HCT116 (cell line): ENCODE measurements around the gene RANBP17. TPM values are rescaled to one million over a fixed set of nuclear protein-coding genes. Genes with fewer than 3 reads are reported as not detected.

Source experiments
- ATAC-seq: fragments of 200-7000 bp; cut with Tn5 transposase; 2 replicates; pipeline ENCODE4 v1.9.1; 2020; ENCODE audit warnings: mild to moderate bottlenecking, moderate library complexity
- BruUV-seq: library from RNA; stranded (reverse); fragments of 400-500 nt; replicated peaks from 2 replicates; lab custom pipeline; 2021; lab: Mats Ljungman, UMichigan
- CTCF ChIA-PET: fragments of 300-600 bp; sonication (Branson Sonifier 250); formaldehyde crosslinking; loops from one replicate; lab custom pipeline; 2021; ENCODE audit warnings: antibody characterized with exemption; lab: Charles Lee
- POLR2A ChIA-PET: fragments of 300-600, 350-600 bp; sonication (Branson Sonifier 250); formaldehyde crosslinking; loops from one replicate; lab custom pipeline; 2021; ENCODE audit warnings: antibody characterized with exemption; lab: Charles Lee
- RAD21 ChIA-PET, 2 experiments: fragments of 300-600 bp; sonication (Branson Sonifier 250); formaldehyde crosslinking; loops; one replicate each; lab custom pipeline; 2023; ENCODE audit warnings: low total read pairs in 2 of 2; ENCODE audit not compliant: uncharacterized antibody in 2 of 2, unreplicated experiment in 2 of 2, low non-redundant PET in 1 of 2; lab: Charles Lee
- DNase-seq: peaks from one replicate; pipeline ENCODE4 v3.0.0-alpha.2; 2010; ENCODE audit warnings: low read depth, low spot score
- H2AFZ ChIP-seq: fragments of 200-600 bp; shearing (Covaris generic), sonication (generic); 2 replicates; pipeline ENCODE4 v1.6.1; 2017; ENCODE audit warnings: low read depth, mixed run types, mixed read lengths, antibody characterized with exemption, low read length; ENCODE audit not compliant: poor library complexity, severe bottlenecking
- H3K27ac ChIP-seq: 2 replicates; pipeline ENCODE4 v1.5.1; 2012; ENCODE audit warnings: low read depth, low read length
- H3K27me3 ChIP-seq: fragments of 200-600 bp; sonication (generic); 2 replicates; pipeline ENCODE4 v1.6.1; 2016; ENCODE audit warnings: mixed run types, low read length, mixed read lengths; ENCODE audit not compliant: insufficient read depth
- H3K36me3 ChIP-seq, 2 experiments: fragments of 200-500 bp in 1 of 2; fragments of 200-600 bp in 1 of 2; sonication (Bioruptor generic) in 1 of 2; sonication (generic) in 1 of 2; 2 replicates each; pipeline versions ENCODE4 v1.5.1 to v1.6.1; 2014 to 2016; ENCODE audit warnings: low read length in 2 of 2, inconsistent platforms in 1 of 2, mixed read lengths in 1 of 2, mixed run types in 1 of 2; ENCODE audit not compliant: insufficient read depth in 2 of 2, control insufficient read depth in 1 of 2
- H3K4me1 ChIP-seq, 2 experiments: fragments of 200-600 bp in 1 of 2; sonication (generic) in 1 of 2; 2 replicates each; pipeline versions ENCODE4 v1.5.1 to v1.6.1; 2012 to 2017; ENCODE audit warnings: low read length in 2 of 2, inconsistent platforms in 1 of 2, mild to moderate bottlenecking in 1 of 2, mixed read lengths in 1 of 2, mixed run types in 1 of 2, moderate library complexity in 1 of 2; ENCODE audit not compliant: insufficient read depth in 2 of 2, control insufficient read depth in 1 of 2
- H3K4me2 ChIP-seq: fragments of 200-600 bp; sonication (generic); 2 replicates; pipeline ENCODE4 v1.6.1; 2017; ENCODE audit warnings: mixed run types, low read length, mixed read lengths
- H3K4me3 ChIP-seq, 2 experiments: fragments of 200-600 bp in 1 of 2; sonication (generic) in 1 of 2; replicated peaks in 1 of 2; 2 replicates each; pipeline ENCODE4 v1.5.1; 2011 to 2016; ENCODE audit warnings: low read length in 2 of 2, control low read depth in 1 of 2, low read depth in 1 of 2, mild to moderate bottlenecking in 1 of 2, mixed read lengths in 1 of 2, mixed run types in 1 of 2
- H3K79me2 ChIP-seq: fragments of 200-600 bp; sonication (generic); 2 replicates; pipeline ENCODE4 v1.6.1; 2017; ENCODE audit warnings: mild to moderate bottlenecking, mixed run types, low read length, moderate library complexity, mixed read lengths; ENCODE audit not compliant: insufficient read depth
- H3K9ac ChIP-seq: fragments of 200-600 bp; sonication (generic); 2 replicates; pipeline ENCODE4 v1.6.1; 2016; ENCODE audit warnings: low read length, mixed read lengths
- H3K9me2 ChIP-seq: fragments of 200-600 bp; sonication (generic), shearing (Covaris generic); 2 replicates; pipeline ENCODE4 v1.6.1; 2017; ENCODE audit warnings: mixed run types, mild to moderate bottlenecking, moderate library complexity; ENCODE audit not compliant: insufficient read depth
- H3K9me3 ChIP-seq, 2 experiments: fragments of 200-500 bp in 1 of 2; fragments of 200-600 bp in 1 of 2; sonication (Bioruptor generic) in 1 of 2; sonication (generic) in 1 of 2; 2 replicates each; pipeline ENCODE4 v1.6.1; 2014 to 2017; ENCODE audit warnings: low read length in 2 of 2, mixed read lengths in 2 of 2, inconsistent platforms in 1 of 2, low read depth in 1 of 2, mild to moderate bottlenecking in 1 of 2, mixed run types in 1 of 2, moderate library complexity in 1 of 2; ENCODE audit not compliant: control insufficient read depth in 1 of 2, insufficient read depth in 1 of 2
- H4K20me1 ChIP-seq: fragments of 200-600 bp; sonication (generic), shearing (Covaris generic); 2 replicates; pipeline ENCODE4 v1.6.1; 2017; ENCODE audit warnings: mixed run types, mild to moderate bottlenecking, moderate library complexity; ENCODE audit not compliant: insufficient read depth
- EGR1 ChIP-seq: IDR thresholded peaks from 2 replicates; pipeline ENCODE4 v1.6.1; 2012; ENCODE audit warnings: low read depth
- ELF1 ChIP-seq: IDR thresholded peaks from 2 replicates; pipeline ENCODE4 v1.6.1; 2012; ENCODE audit warnings: low read depth, borderline replicate concordance
- POLR2A ChIP-seq: IDR thresholded peaks from 2 replicates; pipeline ENCODE4 v1.7.0; 2011; ENCODE audit warnings: borderline replicate concordance; ENCODE audit not compliant: insufficient read depth, insufficient read length; ENCODE audit errors: extremely low read depth
- SIN3A ChIP-seq: IDR thresholded peaks from 2 replicates; pipeline ENCODE4 v1.6.1; 2012; ENCODE audit warnings: low read depth
- ZNF274 ChIP-seq: fragments of 200-500 bp; sonication (Bioruptor generic); IDR thresholded peaks from 2 replicates; pipeline ENCODE4 v1.6.1; 2014; ENCODE audit warnings: mild to moderate bottlenecking, low read depth, low read length, inconsistent platforms
- intact Hi-C: fragments of 100-400 bp; cut with micrococcal nuclease; formaldehyde crosslinking; loops from 2 replicates; pipeline ENCODE4 v1.10.0; 2022
- total RNA-seq: library from RNA; stranded (reverse); gene quantifications from one replicate; pipeline ENCODE4 v1.2.1, GENCODE V29; 2021; ENCODE audit not compliant: unreplicated experiment
- TF ChIP-seq, protein P1 (sequence below): IDR thresholded peaks from 2 replicates; pipeline ENCODE4 v1.6.1; 2011; ENCODE audit warnings: mild to moderate bottlenecking, low read length, moderate library complexity; ENCODE audit not compliant: insufficient replicate concordance; ENCODE audit errors: extremely low read depth
- TF ChIP-seq, protein P2 (sequence below), 3 experiments: fragments of 200-600 bp in 1 of 3; sonication (generic) in 1 of 3; IDR thresholded peaks in 2 of 3; conservative IDR thresholded peaks in 1 of 3; 2 replicates each; pipeline ENCODE4 v1.5.1; 2012 to 2017; ENCODE audit warnings: low read depth in 2 of 3, low read length in 2 of 3, antibody characterized with exemption in 1 of 3, borderline replicate concordance in 1 of 3, control low read depth in 1 of 3, mild to moderate bottlenecking in 1 of 3, mixed read lengths in 1 of 3, mixed run types in 1 of 3, moderate library complexity in 1 of 3; ENCODE audit not compliant: insufficient read depth in 1 of 3

The RANBP17 gene
- total RNA-seq, 1 experiment from 2014 or later, result 18.2 TPM

DNA sequence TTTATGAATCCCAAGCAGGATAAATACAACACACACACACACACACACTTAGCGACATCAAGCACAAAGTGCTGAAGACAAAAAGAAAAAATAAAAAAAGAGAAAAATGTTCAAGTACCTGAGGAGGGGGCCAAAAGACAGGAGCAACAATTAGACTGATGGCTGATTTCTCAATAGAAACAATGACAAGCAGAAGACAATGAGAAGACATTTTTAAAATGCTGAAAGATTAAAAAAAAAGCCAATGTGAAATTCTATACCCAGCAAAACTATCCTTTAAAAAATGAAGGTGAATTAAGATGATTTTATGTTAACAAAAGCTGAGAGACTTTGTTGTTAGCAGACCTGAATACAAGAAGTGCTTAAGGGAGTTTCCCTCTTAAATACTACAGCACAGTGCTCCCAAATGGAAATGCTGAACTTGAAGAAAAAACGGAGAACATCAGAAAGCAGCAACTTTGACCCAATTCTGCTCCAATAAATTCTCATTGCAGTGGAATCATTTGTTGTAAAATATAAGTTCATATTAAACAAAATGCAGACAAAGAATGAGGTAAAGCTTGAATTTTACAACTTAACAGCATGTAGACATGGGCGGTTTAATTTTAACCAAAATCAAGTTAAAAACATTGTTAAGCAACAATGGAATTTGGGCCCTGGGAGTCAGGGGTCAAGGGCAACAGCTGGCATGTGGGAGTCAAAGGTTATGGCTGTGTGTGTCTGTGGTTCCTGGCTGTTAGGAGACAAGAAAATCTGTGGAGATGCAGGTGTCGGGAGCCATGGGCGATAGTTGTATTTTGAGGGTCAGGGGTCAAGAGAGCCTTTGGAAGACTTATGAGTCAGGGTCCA lies 776 bp upstream of the RANBP17 start:
- Histone ChIP-seq H4K20me1 (no peaks in the 10 kb centered on the region), H3K27me3 (no peaks in the 10 kb centered on the region), H2AFZ (peak overlapping the region; percentile 13), H3K36me3 (no peaks in the 10 kb centered on the region), H3K4me1 (peaks cover 3 to 14% of the 10 kb centered on the region in 2 experiments; a peak in 2 of 4 replicates), H3K9me3 (peaks cover 3 to 13% of the 10 kb centered on the region in 2 experiments; a peak in 2 of 4 replicates), H3K9me2 (no peaks in the 10 kb centered on the region), H3K4me2 (peak overlapping the region; percentile 95; the same call in 1 of the 2 replicates), H3K79me2 (peaks cover 37% of the 10 kb centered on the region)
- no peak for ATAC-seq
- DNase-seq, result no peak
- intact Hi-C loops, result no loop called here
- no TSS peak for BruUV-seq
- TF ChIP-seq POLR2A, result no peak
- no peak for TF ChIP-seq SIN3A
- TF ChIP-seq, protein P1, sequence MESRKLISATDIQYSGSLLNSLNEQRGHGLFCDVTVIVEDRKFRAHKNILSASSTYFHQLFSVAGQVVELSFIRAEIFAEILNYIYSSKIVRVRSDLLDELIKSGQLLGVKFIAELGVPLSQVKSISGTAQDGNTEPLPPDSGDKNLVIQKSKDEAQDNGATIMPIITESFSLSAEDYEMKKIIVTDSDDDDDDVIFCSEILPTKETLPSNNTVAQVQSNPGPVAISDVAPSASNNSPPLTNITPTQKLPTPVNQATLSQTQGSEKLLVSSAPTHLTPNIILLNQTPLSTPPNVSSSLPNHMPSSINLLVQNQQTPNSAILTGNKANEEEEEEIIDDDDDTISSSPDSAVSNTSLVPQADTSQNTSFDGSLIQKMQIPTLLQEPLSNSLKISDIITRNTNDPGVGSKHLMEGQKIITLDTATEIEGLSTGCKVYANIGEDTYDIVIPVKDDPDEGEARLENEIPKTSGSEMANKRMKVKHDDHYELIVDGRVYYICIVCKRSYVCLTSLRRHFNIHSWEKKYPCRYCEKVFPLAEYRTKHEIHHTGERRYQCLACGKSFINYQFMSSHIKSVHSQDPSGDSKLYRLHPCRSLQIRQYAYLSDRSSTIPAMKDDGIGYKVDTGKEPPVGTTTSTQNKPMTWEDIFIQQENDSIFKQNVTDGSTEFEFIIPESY, result no peak
- TF ChIP-seq, protein P2, sequence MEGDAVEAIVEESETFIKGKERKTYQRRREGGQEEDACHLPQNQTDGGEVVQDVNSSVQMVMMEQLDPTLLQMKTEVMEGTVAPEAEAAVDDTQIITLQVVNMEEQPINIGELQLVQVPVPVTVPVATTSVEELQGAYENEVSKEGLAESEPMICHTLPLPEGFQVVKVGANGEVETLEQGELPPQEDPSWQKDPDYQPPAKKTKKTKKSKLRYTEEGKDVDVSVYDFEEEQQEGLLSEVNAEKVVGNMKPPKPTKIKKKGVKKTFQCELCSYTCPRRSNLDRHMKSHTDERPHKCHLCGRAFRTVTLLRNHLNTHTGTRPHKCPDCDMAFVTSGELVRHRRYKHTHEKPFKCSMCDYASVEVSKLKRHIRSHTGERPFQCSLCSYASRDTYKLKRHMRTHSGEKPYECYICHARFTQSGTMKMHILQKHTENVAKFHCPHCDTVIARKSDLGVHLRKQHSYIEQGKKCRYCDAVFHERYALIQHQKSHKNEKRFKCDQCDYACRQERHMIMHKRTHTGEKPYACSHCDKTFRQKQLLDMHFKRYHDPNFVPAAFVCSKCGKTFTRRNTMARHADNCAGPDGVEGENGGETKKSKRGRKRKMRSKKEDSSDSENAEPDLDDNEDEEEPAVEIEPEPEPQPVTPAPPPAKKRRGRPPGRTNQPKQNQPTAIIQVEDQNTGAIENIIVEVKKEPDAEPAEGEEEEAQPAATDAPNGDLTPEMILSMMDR (IDR thresholded peaks at IDR 0.05 in 2 of 3, conservative IDR thresholded peaks at IDR 0.05 in 1 of 3; ENCODE audit: borderline replicate concordance in 1 of 3, insufficient read depth in 1 of 3, low read depth in 2 of 3, low read length in 2 of 3), result no peak
- no peak for TF ChIP-seq ZNF274
- no peak for TF ChIP-seq ELF1
- no peak for TF ChIP-seq EGR1
- TF ChIP-seq, all 23 proteins: peak for 0
- CTCF ChIA-PET, result no interaction called here
- Histone ChIP-seq H3K27ac (peak overlapping the region; percentile 16; the same call in 1 of the 2 replicates), H3K4me3 (peak overlapping the region; percentile 3 to 78; a peak in 2 of 4 replicates), H3K9ac (no peak overlapping the region)
- RAD21 ChIA-PET, result no interaction called here
- POLR2A ChIA-PET, result no interaction called here
